NOMO-1 (cell line): ENCODE results near the gene TMEM240.
"Not testable (repeated sequence)": the region's sequence is repeated elsewhere in the genome, so short reads cannot be mapped to it uniquely, and the experiment has no call there.

Experiments
- DNase-seq, 2 experiments: peaks; one replicate each; lab custom pipeline; 2025; ENCODE audit not compliant: unreplicated experiment in 2 of 2; lab: John Stamatoyannopoulos, UW

TMEM240 gene

GRCh38 chr1:1505801-1506200 is 34.6 kb downstream of the TMEM240 start:
- not testable (repeated sequence) for DNase-seq

- DNase-seq, result peak in 1 of 2 experiments; percentile 40
These were observed 35.0 kb downstream of the TMEM240 start for GRCh38 chr1:1505366-1505798.

- DNase-seq, result peak; percentile 57 to 60
These were observed 35.6 kb downstream of the TMEM240 start for GRCh38 chr1:1504777-1505365.

GRCh38 chr1:1495461-1495975 is 44.9 kb downstream of the TMEM240 start:
- DNase-seq, result not testable (repeated sequence)

GRCh38 chr1:1494311-1494710 is 46.1 kb downstream of the TMEM240 start:
- not testable (repeated sequence) for DNase-seq

GRCh38 chr1:1491601-1492000 is 48.8 kb downstream of the TMEM240 start:
- DNase-seq, result no peak

GRCh38 chr1:1490633-1491230 is 49.7 kb downstream of the TMEM240 start:
- no peak for DNase-seq

GRCh38 chr1:1489861-1490260 is 50.6 kb downstream of the TMEM240 start:
- no peak for DNase-seq

- no peak for DNase-seq
These were observed 51.2 kb downstream of the TMEM240 start for GRCh38 chr1:1489231-1489630.

GRCh38 chr1:1487701-1488100 is 52.7 kb downstream of the TMEM240 start:
- no peak for DNase-seq

GRCh38 chr1:1485755-1486317 is 54.6 kb downstream of the TMEM240 start:
- DNase-seq, result not testable (repeated sequence)

GRCh38 chr1:1484976-1485750 is 55.3 kb downstream of the TMEM240 start:
- not testable (repeated sequence) for DNase-seq
